Esophagus squamous epithelium (tissue), 5 donors: ENCODE measurements around the gene CAPG. TPM values are rescaled to one million over a fixed set of nuclear protein-coding genes. Genes with fewer than 3 reads are reported as not detected.

ENCODE experiments used
- DNase-seq: peaks from one replicate; lab custom pipeline; 2025; lab: John Stamatoyannopoulos, UW
- H3K27ac ChIP-seq, 4 donors: fragments of 200-600 bp; sonication (generic); one replicate each; pipeline ENCODE4 v1.5.1; 2016 to 2019; ENCODE audit warnings: mild to moderate bottlenecking in 1 of 4
- H3K27me3 ChIP-seq, 4 donors: fragments of 200-600 bp; sonication (generic); 1 replicate in 3 of 4; 2 replicates in 1 of 4; pipeline versions ENCODE4 v1.5.1 to v1.6.0; 2017 to 2021; ENCODE audit warnings: antibody characterized with exemption in 1 of 4
- H3K36me3 ChIP-seq, 3 donors: fragments of 200-600 bp; sonication (generic); one replicate each; pipeline ENCODE4 v1.5.1; 2016 to 2019
- H3K4me1 ChIP-seq, 3 donors: fragments of 200-600 bp; sonication (generic); one replicate each; pipeline ENCODE4 v1.5.1; 2017 to 2019
- H3K4me3 ChIP-seq, 4 donors: fragments of 200-600 bp; sonication (generic); 1 replicate in 3 of 4; 2 replicates in 1 of 4; pipeline ENCODE4 v1.5.1; 2016 to 2019; ENCODE audit warnings: mild to moderate bottlenecking in 2 of 4, moderate library complexity in 1 of 4
- H3K9me3 ChIP-seq, 3 donors: fragments of 200-600 bp; sonication (generic); one replicate each; pipeline ENCODE4 v1.5.1; 2016 to 2019
- CTCF ChIP-seq, 6 experiments: fragments of 450-650 bp in 4 of 6; fragments of 200-600 bp in 2 of 6; sonication (generic) in 2 of 6; IDR thresholded peaks; one replicate each; pipeline ENCODE4 v1.5.1; 2016 to 2019; ENCODE audit warnings: antibody characterized with exemption in 6 of 6, mild to moderate bottlenecking in 4 of 6, moderate library complexity in 4 of 6
- POLR2A ChIP-seq, 4 donors: fragments of 450-650 bp; IDR thresholded peaks; one replicate each; pipeline ENCODE4 v1.6.1; 2017; ENCODE audit warnings: antibody characterized with exemption in 4 of 4, mild to moderate bottlenecking in 4 of 4, moderate library complexity in 3 of 4
- WGBS, 2 donors: methylation state at CpG; one replicate each; pipeline ENCODE4 v1.1.5; 2018; 5-methylcytosine and 5-hydroxymethylcytosine counted together
- intact Hi-C: fragments of 100-400 bp; cut with DNase I; formaldehyde crosslinking; loops from one replicate; pipeline ENCODE4 v1.15.0; 2022
- total RNA-seq, 4 donors: library from RNA; depleted of rRNA; stranded (reverse); fragments of >200 nt; gene quantifications; one replicate each; pipeline ENCODE4 v1.1.0, GENCODE V29; 2016
- donor health status: DM: yes; HTN: yes; CAD: no.

The CAPG gene
- total RNA-seq, 4 donors from 2014 or later: 185 to 301 (median 221) TPM

- Histone ChIP-seq H3K36me3 (no peaks in the 10 kb centered on the region), H3K4me3 (peak overlapping the region in 3 of 4 donors; percentile 39 to 63 (median 43)), H3K27ac (peak overlapping the region; percentile 88 to 93 (median 90)), H3K9me3 (no peaks in the 10 kb centered on the region), H3K4me1 (peaks cover 37 to 81% (median 49%) of the 10 kb centered on the region in 3 donors), H3K27me3 (no peaks in the 10 kb centered on the region)
- no peak for DNase-seq
- intact Hi-C loops: no loop called here
- 58 to 73% methylated on average over 10 to 11 of the region's 13 CpGs for WGBS, 2 donors
- TF ChIP-seq POLR2A (IDR thresholded peaks at IDR 0.05): no peak
- no peak for TF ChIP-seq CTCF (IDR thresholded peaks at IDR 0.05)
These were observed 628 bp upstream of the CAPG start for GRCh38 chr2:85410584-85411404.

GRCh38 chr2:85405201-85406059 is 4.7 kb downstream of the CAPG start:
- Histone ChIP-seq H3K27ac (peak overlapping the region in 3 of 4 donors; percentile 13 to 67 (median 55)), H3K27me3 (no peaks in the 10 kb centered on the region), H3K36me3 (peaks cover 6 to 18% (median 10%) of the 10 kb centered on the region in 3 donors), H3K4me3 (peak overlapping the region in 1 of 4 donors; percentile 5), H3K4me1 (peaks cover 20 to 28% (median 27%) of the 10 kb centered on the region in 3 donors), H3K9me3 (no peaks in the 10 kb centered on the region)
- DNase-seq: no peak
- intact Hi-C loops: no loop called here
- TF ChIP-seq CTCF (IDR thresholded peaks at IDR 0.05): no peak
- no peak for TF ChIP-seq POLR2A (IDR thresholded peaks at IDR 0.05)
- 63 to 78% methylated on average over 14 to 15 of the region's 15 CpGs for WGBS, 2 donors

GRCh38 chr2:85401844-85402243 is 8.3 kb downstream of the CAPG start:
- no peak for DNase-seq
- H3K4me1 ChIP-seq: peaks cover 10 to 21% (median 14%) of the 10 kb centered on the region in 3 donors
- H3K9me3 ChIP-seq: no peaks in the 10 kb centered on the region
- 63 to 83% methylated on average over 2 to 6 of the region's 8 CpGs for WGBS, 2 donors
- no peak overlapping the region for H3K27ac ChIP-seq
- peaks cover 6 to 53% (median 14%) of the 10 kb centered on the region in 3 donors for H3K36me3 ChIP-seq
- intact Hi-C loops: no loop called here
- no peak for TF ChIP-seq CTCF (IDR thresholded peaks at IDR 0.05)
- TF ChIP-seq POLR2A (IDR thresholded peaks at IDR 0.05): no peak
- H3K4me3 ChIP-seq: no peak overlapping the region
- no peaks in the 10 kb centered on the region for H3K27me3 ChIP-seq

- no peak for TF ChIP-seq CTCF (IDR thresholded peaks at IDR 0.05)
- TF ChIP-seq POLR2A (IDR thresholded peaks at IDR 0.05): no peak
- Histone ChIP-seq H3K4me3 (no peak overlapping the region), H3K27ac (no peak overlapping the region), H3K4me1 (peaks cover 11 to 25% (median 15%) of the 10 kb centered on the region in 3 donors), H3K9me3 (no peaks in the 10 kb centered on the region), H3K27me3 (no peaks in the 10 kb centered on the region), H3K36me3 (peaks cover 6 to 53% (median 14%) of the 10 kb centered on the region in 3 donors)
- 94% methylated on average over 7 of the region's 7 CpGs; no CpG with 5 or more reads in 1 of the 2 donors for WGBS, 2 donors
- DNase-seq: no peak
- intact Hi-C loops: no loop called here
These were observed 8.7 kb downstream of the CAPG start for GRCh38 chr2:85401464-85401805.
